WI38 (cell line): Measurements from ENCODE around the gene COL28A1.

Experiments used
- H3K4me3 ChIP-seq: 2 replicates; pipeline ENCODE4 v1.5.1; 2011; ENCODE audit warnings: low read depth, mild to moderate bottlenecking, control low read depth, low read length
- TF ChIP-seq, protein P1 (sequence below): IDR thresholded peaks from 2 replicates; pipeline ENCODE4 v1.5.1; 2012; ENCODE audit warnings: low read depth, mild to moderate bottlenecking, control low read depth, low read length

COL28A1 gene

DNA sequence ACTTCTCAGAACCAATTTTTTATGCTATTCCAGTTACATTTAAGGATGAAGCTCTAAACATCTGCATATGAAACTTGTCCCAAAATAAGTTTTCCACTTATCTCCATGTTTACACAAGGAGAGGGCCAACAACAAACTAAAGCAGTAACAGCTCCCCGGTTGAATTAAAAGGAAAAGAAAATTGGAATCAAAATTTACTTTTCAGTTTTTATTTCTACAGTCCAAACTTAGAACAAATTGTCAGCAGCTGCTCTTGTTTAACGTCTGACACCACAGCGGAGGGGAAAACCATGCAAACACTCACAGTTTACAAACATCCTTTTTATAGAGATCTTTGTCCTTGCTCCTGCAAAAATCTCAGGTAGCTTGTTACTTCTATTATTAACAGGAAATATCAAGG, 101.3 kb downstream of the COL28A1 start:
- TF ChIP-seq, protein P1, sequence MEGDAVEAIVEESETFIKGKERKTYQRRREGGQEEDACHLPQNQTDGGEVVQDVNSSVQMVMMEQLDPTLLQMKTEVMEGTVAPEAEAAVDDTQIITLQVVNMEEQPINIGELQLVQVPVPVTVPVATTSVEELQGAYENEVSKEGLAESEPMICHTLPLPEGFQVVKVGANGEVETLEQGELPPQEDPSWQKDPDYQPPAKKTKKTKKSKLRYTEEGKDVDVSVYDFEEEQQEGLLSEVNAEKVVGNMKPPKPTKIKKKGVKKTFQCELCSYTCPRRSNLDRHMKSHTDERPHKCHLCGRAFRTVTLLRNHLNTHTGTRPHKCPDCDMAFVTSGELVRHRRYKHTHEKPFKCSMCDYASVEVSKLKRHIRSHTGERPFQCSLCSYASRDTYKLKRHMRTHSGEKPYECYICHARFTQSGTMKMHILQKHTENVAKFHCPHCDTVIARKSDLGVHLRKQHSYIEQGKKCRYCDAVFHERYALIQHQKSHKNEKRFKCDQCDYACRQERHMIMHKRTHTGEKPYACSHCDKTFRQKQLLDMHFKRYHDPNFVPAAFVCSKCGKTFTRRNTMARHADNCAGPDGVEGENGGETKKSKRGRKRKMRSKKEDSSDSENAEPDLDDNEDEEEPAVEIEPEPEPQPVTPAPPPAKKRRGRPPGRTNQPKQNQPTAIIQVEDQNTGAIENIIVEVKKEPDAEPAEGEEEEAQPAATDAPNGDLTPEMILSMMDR, result no peak
- no peak overlapping the region for H3K4me3 ChIP-seq

DNA sequence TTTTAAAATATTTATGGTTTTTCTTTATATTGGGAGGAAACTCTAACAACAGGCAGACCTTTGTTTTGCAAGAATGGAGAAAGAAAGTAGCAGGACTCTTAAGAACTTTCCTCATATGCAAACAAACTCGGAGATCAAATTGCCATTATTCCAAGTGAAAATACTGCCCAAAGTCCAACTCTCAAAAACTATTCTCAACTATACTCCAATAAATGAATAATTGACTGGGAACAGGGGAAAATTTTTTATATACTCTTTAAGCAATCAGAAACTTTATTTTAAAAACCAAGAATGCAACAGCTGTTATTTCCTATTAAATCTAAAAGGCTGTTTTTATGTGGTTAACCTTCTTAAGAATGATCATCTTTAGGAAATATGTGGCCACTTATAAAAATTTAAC, 101.9 kb downstream of the COL28A1 start:
- TF ChIP-seq, protein P1, result no peak
- H3K4me3 ChIP-seq, result no peak overlapping the region

DNA sequence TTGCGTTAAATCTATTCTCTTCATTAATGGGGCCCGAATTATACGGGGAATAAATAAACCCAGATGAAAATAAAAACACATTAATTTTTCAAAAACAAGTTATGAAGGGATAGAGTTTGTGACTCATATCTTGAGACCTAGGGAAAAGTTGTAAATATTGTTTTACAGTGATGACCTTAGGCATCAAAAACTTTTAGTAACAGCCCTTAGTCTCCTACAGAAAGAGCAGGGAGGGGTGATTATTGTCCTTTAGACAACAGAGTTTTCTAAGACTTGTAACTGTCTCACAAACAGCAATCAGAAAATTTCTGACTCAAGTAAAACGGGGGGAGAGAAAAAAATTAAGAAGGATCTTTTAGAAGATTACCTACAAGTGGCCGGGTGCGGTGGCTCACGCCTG, 102.7 kb downstream of the COL28A1 start:
- TF ChIP-seq, protein P1, result no peak
- no peak overlapping the region for H3K4me3 ChIP-seq

DNA sequence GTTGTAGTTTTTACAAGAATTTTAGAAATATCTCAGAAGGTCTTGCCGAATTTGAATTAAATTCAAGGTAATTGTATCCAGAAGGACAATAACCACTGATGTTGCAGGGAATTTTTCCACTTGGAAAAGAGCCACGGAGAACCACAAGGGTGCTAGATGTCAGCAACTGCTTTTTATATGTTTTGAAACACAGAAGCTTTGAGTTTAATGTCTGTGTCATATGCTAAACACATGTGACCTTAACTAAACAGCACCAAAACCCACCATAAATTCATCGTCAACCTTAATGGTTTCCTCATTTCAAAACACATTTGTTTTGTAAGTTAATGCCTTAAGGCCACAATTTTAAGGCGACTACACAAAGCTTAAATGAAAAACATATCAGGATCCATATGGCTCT, 106.9 kb downstream of the COL28A1 start:
- H3K4me3 ChIP-seq, result no peak overlapping the region
- TF ChIP-seq, protein P1, result no peak

DNA sequence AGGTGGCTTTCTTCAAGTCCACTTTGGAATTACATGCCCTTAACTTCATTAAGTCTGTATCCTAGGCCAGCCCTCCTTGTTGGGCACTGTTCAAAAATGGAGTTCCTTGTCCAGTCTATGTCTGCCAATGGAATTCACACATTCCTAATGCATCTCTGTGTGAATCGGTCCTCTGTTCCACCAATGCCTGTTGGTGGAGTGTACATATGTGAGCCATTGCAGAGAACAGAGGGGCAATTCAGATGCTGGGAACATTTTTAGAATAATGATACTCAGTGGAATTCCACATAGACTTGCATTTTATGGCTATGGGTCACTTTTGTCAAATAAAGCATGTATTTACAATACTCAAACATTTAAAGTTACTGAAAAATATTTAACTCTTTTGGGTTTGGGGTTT, 108.3 kb downstream of the COL28A1 start:
- no peak overlapping the region for H3K4me3 ChIP-seq
- TF ChIP-seq, protein P1, result no peak

DNA sequence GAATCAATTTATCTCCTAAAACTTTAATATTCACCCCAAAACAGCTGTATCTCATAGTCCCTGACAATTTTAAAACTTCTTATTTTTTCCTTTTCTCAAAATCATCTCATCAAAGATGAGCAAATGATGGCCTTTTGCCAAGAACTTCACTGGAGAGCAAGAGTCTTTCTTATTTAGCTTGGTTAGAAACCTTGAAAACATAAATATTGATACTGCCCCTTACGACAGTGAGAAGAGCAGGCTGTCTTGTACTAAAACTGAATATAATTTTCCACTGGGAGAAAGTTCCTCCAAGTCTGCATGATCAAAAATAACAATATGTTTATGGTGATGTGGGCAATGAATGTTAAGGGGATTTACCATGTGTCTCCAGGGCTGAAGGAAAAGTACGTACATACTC, 109.0 kb downstream of the COL28A1 start:
- TF ChIP-seq, protein P1, result no peak
- H3K4me3 ChIP-seq, result no peak overlapping the region

DNA sequence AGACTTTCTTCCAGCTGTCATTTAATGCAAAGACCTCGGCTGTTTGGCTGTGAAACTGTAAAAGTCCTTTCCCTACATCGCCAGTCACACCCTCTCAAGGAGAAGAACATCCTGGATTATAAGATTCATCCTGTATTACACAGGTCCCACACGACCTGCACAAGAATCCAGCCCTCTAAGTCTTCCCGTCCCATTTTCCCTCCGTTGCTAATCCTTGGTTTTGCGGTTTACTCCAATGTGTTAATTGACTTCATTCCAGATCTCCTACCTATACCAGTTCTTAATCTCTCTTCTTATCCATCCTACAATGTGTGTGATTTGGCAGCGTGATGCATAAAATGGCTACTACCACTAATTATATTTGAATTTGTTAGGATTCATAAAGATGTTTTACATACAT, 110.4 kb downstream of the COL28A1 start:
- TF ChIP-seq, protein P1, result no peak
- H3K4me3 ChIP-seq, result no peak overlapping the region
